Endothelial cell (in vitro differentiated cells): Measurements from ENCODE around the gene SUPT3H. TPM values are rescaled to one million over a fixed set of nuclear protein-coding genes. Genes with fewer than 3 reads are reported as not detected.

Source experiments
- DNase-seq: peaks from one replicate; pipeline ENCODE4 v3.0.0; 2021; ENCODE audit warnings: low spot score
- H3K27ac Mint-ChIP-seq: one replicate; pipeline ENCODE4 v1.8.0; 2021; ENCODE audit warnings: mixed read lengths, inconsistent platforms; ENCODE audit not compliant: unreplicated experiment
- H3K27me3 Mint-ChIP-seq: one replicate; pipeline ENCODE4 v1.8.0; 2021; ENCODE audit warnings: mild to moderate bottlenecking, moderate library complexity, mixed read lengths, inconsistent platforms; ENCODE audit not compliant: unreplicated experiment
- H3K36me3 Mint-ChIP-seq: one replicate; pipeline ENCODE4 v1.8.0; 2021; ENCODE audit warnings: mild to moderate bottlenecking, low read depth, mixed read lengths, inconsistent platforms; ENCODE audit not compliant: unreplicated experiment
- H3K4me1 Mint-ChIP-seq: one replicate; pipeline ENCODE4 v1.8.0; 2021; ENCODE audit warnings: mild to moderate bottlenecking, mixed read lengths, inconsistent platforms; ENCODE audit not compliant: unreplicated experiment
- H3K4me3 Mint-ChIP-seq: one replicate; pipeline ENCODE4 v1.8.0; 2021; ENCODE audit warnings: mild to moderate bottlenecking, mixed read lengths, inconsistent platforms; ENCODE audit not compliant: unreplicated experiment
- H3K9me3 Mint-ChIP-seq: one replicate; pipeline ENCODE4 v1.8.0; 2021; ENCODE audit warnings: mixed read lengths, inconsistent platforms; ENCODE audit not compliant: unreplicated experiment
- total RNA-seq: library from RNA; stranded (reverse); fragmentation: NEBNext Ultra II Directional; extraction: Animal tissue kit (Norgen Biotek cat#: 25700); gene quantifications from one replicate; pipeline ENCODE4 v1.2.1, GENCODE V29; 2021; ENCODE audit not compliant: unreplicated experiment
- TF ChIP-seq, protein P1 (sequence below): fragments of 200-600 bp; sonication (generic); IDR thresholded peaks from one replicate; pipeline ENCODE4 v1.5.0; 2021; ENCODE audit warnings: antibody characterized with exemption; ENCODE audit not compliant: unreplicated experiment

Gene SUPT3H
- total RNA-seq, 1 donor from 2014 or later, result 28.5 TPM

DNA sequence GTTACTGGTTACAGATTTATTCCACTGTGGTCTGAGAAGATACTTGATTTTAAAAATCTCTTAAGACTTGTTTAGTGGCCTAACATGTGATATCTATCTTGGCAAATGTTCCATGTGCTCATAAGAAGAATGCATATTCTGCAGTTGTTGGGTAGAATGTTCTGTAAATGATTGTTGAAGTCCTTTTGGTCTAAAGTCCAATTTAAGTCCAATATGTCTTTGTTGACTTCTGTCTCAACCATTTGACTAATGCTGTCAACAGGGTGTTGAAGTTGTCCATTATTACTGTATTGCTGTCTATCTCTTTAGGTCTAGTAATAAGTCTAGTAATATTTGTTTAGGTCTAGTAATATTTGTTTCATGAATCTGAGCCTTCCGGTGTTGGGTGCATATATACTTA, 437.4 kb downstream of the SUPT3H start:
- Mint-ChIP-seq H3K36me3 (peaks cover 1% of the 10 kb centered on the region), H3K4me1 (no peaks in the 10 kb centered on the region), H3K4me3 (no peak overlapping the region), H3K27ac (no peak overlapping the region), H3K27me3 (no peaks in the 10 kb centered on the region), H3K9me3 (no peaks in the 10 kb centered on the region)
- DNase-seq, result no peak
- TF ChIP-seq, protein P1, sequence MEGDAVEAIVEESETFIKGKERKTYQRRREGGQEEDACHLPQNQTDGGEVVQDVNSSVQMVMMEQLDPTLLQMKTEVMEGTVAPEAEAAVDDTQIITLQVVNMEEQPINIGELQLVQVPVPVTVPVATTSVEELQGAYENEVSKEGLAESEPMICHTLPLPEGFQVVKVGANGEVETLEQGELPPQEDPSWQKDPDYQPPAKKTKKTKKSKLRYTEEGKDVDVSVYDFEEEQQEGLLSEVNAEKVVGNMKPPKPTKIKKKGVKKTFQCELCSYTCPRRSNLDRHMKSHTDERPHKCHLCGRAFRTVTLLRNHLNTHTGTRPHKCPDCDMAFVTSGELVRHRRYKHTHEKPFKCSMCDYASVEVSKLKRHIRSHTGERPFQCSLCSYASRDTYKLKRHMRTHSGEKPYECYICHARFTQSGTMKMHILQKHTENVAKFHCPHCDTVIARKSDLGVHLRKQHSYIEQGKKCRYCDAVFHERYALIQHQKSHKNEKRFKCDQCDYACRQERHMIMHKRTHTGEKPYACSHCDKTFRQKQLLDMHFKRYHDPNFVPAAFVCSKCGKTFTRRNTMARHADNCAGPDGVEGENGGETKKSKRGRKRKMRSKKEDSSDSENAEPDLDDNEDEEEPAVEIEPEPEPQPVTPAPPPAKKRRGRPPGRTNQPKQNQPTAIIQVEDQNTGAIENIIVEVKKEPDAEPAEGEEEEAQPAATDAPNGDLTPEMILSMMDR, result no peak

DNA sequence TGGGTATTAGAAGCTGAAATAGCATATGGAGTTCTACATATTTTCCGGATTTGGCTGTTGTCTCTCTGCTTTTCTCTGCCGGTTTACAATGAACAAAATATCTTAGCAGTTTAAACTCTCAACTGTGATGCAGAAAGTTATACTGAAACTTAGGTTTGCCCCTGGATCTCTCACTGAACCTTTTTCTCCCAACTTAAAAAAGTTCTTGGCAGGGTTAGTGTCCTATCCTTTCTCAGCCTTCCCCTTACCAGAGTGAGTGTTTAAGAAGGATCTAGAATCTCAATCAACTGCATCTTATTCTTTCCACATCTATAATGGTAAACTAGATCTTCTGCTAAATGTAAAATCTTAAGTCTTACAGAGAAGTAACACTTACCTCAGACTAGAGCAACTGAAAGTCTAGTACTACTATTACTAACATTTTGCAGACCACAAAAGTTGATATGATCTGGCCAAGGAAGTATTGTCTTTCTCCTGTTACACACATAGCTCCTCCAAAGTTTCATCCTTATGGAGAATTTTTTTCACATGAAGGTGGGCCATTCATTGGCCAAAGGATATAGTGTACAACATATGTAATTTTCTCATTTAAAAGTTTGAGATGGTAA, 441.9 kb downstream of the SUPT3H start:
- no peak for DNase-seq
- Mint-ChIP-seq H3K4me3 (no peak overlapping the region), H3K4me1 (no peaks in the 10 kb centered on the region), H3K9me3 (no peaks in the 10 kb centered on the region), H3K36me3 (no peaks in the 10 kb centered on the region), H3K27me3 (no peaks in the 10 kb centered on the region), H3K27ac (no peak overlapping the region)
- TF ChIP-seq, protein P1, result no peak

DNA sequence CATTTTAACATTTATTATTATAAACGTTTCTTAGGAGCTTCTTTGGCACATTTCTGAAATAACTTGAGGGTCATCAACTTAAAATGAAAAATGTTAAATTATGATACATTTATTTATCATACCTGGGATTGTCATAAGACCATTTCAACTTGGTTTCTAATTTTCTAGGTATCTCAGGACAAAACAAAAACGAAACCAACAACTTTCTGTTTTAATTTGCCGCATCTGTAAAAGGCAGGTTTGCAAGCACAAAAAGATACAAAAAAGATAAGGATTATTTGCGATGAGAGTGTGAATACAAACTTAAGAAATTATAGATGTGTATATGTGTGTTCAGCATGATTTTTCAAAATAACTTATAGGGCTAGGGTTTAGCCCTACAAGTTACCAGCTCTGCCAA, 444.6 kb downstream of the SUPT3H start:
- Mint-ChIP-seq H3K27me3 (no peaks in the 10 kb centered on the region), H3K27ac (no peak overlapping the region), H3K4me3 (no peak overlapping the region), H3K36me3 (no peaks in the 10 kb centered on the region), H3K4me1 (no peaks in the 10 kb centered on the region), H3K9me3 (no peaks in the 10 kb centered on the region)
- DNase-seq, result no peak
- TF ChIP-seq, protein P1, result no peak

DNA sequence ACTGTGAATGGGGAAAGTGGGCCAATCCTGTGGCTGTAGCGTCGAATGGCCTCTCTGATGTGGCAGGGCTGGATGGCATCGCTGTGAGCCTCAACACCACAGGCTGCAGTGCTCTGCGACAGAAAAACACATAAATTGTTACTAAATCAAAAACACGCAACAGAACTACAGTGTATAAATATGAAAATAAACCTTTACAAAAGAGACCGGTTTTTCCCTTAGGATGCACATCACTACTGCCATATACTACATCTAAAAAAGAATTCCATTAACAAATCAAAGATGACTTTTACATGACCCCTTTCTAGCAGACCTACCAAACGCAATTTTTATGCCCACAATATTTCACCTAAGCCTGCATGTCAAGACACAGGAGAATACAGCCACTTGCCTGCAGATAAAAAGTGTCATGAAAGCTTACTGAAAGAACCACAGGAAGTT, 445.1 kb downstream of the SUPT3H start:
- Mint-ChIP-seq H3K36me3 (no peaks in the 10 kb centered on the region), H3K27me3 (no peaks in the 10 kb centered on the region), H3K9me3 (no peaks in the 10 kb centered on the region), H3K4me1 (no peaks in the 10 kb centered on the region), H3K27ac (no peak overlapping the region), H3K4me3 (no peak overlapping the region)
- TF ChIP-seq, protein P1, result no peak
- DNase-seq, result no peak

DNA sequence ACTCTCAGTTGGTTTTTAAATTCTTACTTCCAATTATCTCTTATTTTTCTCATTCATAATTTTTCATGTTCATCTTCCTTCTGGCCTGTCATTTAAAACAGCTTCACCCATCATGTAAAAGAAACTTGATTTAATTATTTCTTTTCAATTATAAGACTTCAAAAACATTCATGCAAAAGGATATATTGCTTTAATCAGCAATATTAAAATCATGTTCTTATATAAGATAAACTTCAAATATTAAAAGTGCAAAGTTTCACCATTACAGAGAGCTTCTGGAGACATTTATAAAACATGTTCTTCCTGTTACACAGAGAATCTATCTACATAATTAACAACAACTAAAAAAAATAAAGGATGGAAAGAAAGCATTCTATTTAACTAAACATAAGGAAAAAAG, 446.3 kb downstream of the SUPT3H start:
- DNase-seq, result no peak
- H3K27me3 Mint-ChIP-seq, result no peaks in the 10 kb centered on the region
- no peak overlapping the region for H3K4me3 Mint-ChIP-seq
- H3K4me1 Mint-ChIP-seq, result no peaks in the 10 kb centered on the region
- TF ChIP-seq, protein P1, result no peak
- H3K27ac Mint-ChIP-seq, result no peak overlapping the region
- no peaks in the 10 kb centered on the region for H3K36me3 Mint-ChIP-seq
- H3K9me3 Mint-ChIP-seq, result no peaks in the 10 kb centered on the region
